ENCODE data around the gene KCNIP4. TPM values are rescaled to one million over a fixed set of nuclear protein-coding genes. Genes with fewer than 3 reads are reported as not detected.

The KCNIP4 gene
- total and polyA plus RNA-seq, 2 of the 4 experiments (the other 2 are of a cell fraction) = not detected

DNA sequence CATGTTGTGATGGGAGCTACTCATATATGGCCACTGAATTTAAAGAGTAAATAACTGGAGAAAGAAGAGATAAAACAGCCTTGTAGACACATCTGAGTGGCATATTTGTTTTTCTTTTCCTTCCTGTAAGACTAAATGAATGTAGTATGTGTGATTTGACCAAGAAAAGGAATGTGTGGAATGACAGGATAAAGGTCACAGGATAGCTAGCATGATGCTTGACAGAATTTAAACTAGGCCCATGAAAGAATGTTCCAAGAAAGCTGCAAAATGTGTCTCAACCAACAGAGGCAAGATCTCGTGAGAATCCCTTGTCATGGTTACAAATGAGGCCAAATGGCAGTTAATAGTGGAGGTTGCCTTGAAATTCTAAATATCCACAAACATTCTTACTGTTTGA is 137.0 kb downstream of the KCNIP4 start:
- Histone ChIP-seq H3K79me1 (ENCODE audit: low read depth in 1 of 2, low read length in 2 of 2) (no peaks in the 10 kb centered on the region), H3K4me2 (ENCODE audit: low read depth, low read length) (no peak overlapping the region), H3K56ac (ENCODE audit: extremely low read depth, insufficient read depth, low read length) (no peak overlapping the region), H2AFZ (replicated peaks; ENCODE audit: low read length, poor library complexity) (no peak overlapping the region), H3K4ac (ENCODE audit: low read depth, low read length) (no peak overlapping the region), H2AK9ac (replicated peaks; ENCODE audit: low read depth, low read length, poor library complexity) (no peak overlapping the region), H4K91ac (ENCODE audit: insufficient read depth, low read depth, low read length) (no peak overlapping the region), H3K27me3 (ENCODE audit: control insufficient read depth, insufficient read depth, low read length) (no peaks in the 10 kb centered on the region), H2BK120ac (ENCODE audit: low read depth, low read length) (no peak overlapping the region), H3K4me1 (ENCODE audit: control insufficient read depth, insufficient read depth, low read length) (no peaks in the 10 kb centered on the region), H2BK15ac (ENCODE audit: low read depth, low read length) (no peak overlapping the region), H3K9me1 (ENCODE audit: insufficient read depth, low read length) (no peaks in the 10 kb centered on the region), H3K18ac (ENCODE audit: low read depth, low read length) (no peak overlapping the region), H2AK5ac (ENCODE audit: low read depth, low read length) (no peak overlapping the region), H3K36me3 (ENCODE audit: control insufficient read depth, insufficient read depth, low read length) (no peaks in the 10 kb centered on the region), H3K4me3 (ENCODE audit: insufficient read depth, low read depth, low read length) (no peak overlapping the region), H3K14ac (replicated peaks; ENCODE audit: low read depth, low read length) (no peak overlapping the region), H3K23ac (ENCODE audit: low read depth, low read length) (no peak overlapping the region), H4K5ac (ENCODE audit: low read depth, low read length) (no peak overlapping the region), H3K9me3 (ENCODE audit: control insufficient read depth, insufficient read depth, low read length) (no peaks in the 10 kb centered on the region), H2BK20ac (ENCODE audit: low read depth, low read length) (no peak overlapping the region), H2BK5ac (ENCODE audit: low read depth, low read length, poor library complexity, severe bottlenecking) (no peak overlapping the region), H3K9ac (ENCODE audit: low read depth, low read length) (no peak overlapping the region), H4K8ac (ENCODE audit: low read depth in 2 of 2, low read length in 2 of 2) (no peak overlapping the region), H4K20me1 (ENCODE audit: insufficient read depth, low read length) (no peaks in the 10 kb centered on the region), H3K27ac (ENCODE audit: insufficient read depth, low read length) (no peak overlapping the region)
- in situ Hi-C loops (cut with MboI; ENCODE audit: low sequenced_read_pairs) = loop anchor here (25.0 kb wide), 1 partner anchor 101 kb away; no protein-coding TSS in a partner anchor
- ATAC-seq (ENCODE audit: low read depth) (peak; percentile 53), DNase-seq (no peak)
- BruUV-seq (replicated peaks) = no TSS peak
- ChIA-PET CTCF (no interaction called here), POLR2A (ENCODE audit: unreplicated experiment) (no interaction called here)
- TF ChIP-seq POLR2A (IDR thresholded peaks at IDR 0.05; ENCODE audit: low read depth, low read length) (no peak), RCOR1 (IDR thresholded peaks at IDR 0.05; ENCODE audit: insufficient replicate concordance, low read length) (no peak), MAZ (IDR thresholded peaks at IDR 0.05; ENCODE audit: borderline replicate concordance, low read depth, low read length) (no peak), RAD21 (IDR thresholded peaks at IDR 0.05; ENCODE audit: low read length) (no peak)
- TF ChIP-seq, protein P1, sequence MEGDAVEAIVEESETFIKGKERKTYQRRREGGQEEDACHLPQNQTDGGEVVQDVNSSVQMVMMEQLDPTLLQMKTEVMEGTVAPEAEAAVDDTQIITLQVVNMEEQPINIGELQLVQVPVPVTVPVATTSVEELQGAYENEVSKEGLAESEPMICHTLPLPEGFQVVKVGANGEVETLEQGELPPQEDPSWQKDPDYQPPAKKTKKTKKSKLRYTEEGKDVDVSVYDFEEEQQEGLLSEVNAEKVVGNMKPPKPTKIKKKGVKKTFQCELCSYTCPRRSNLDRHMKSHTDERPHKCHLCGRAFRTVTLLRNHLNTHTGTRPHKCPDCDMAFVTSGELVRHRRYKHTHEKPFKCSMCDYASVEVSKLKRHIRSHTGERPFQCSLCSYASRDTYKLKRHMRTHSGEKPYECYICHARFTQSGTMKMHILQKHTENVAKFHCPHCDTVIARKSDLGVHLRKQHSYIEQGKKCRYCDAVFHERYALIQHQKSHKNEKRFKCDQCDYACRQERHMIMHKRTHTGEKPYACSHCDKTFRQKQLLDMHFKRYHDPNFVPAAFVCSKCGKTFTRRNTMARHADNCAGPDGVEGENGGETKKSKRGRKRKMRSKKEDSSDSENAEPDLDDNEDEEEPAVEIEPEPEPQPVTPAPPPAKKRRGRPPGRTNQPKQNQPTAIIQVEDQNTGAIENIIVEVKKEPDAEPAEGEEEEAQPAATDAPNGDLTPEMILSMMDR (conservative IDR thresholded peaks at IDR 0.05; ENCODE audit: low read depth, low read length) = no peak
- TF ChIP-seq, protein P2, sequence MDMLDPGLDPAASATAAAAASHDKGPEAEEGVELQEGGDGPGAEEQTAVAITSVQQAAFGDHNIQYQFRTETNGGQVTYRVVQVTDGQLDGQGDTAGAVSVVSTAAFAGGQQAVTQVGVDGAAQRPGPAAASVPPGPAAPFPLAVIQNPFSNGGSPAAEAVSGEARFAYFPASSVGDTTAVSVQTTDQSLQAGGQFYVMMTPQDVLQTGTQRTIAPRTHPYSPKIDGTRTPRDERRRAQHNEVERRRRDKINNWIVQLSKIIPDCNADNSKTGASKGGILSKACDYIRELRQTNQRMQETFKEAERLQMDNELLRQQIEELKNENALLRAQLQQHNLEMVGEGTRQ (IDR thresholded peaks at IDR 0.05; ENCODE audit: low read depth, low read length) = no peak
- dilution Hi-C loops (cut with HindIII; ENCODE audit: low sequenced_read_pairs, unreplicated experiment) = no loop called here
- WGBS, 2 experiments (ENCODE audit: extremely low coverage in 2 of 2, insufficient read length in 1 of 2) = no CpG with 5 or more reads among the region's 1 CpG
- intact Hi-C loops (cut with micrococcal nuclease) = no loop called here
